Spleen (tissue), 7 donors: Measurements from ENCODE around the gene ADPRM.
"Not testable (repeated sequence)": the region's sequence is repeated elsewhere in the genome, so short reads cannot be mapped to it uniquely, and the experiment has no call there.

Experiments used
- POLR2A ChIP-seq, 3 donors: fragments of 450-650 bp; IDR thresholded peaks; one replicate each; pipeline ENCODE4 v1.5.1; 2017; ENCODE audit warnings: antibody characterized with exemption in 3 of 3, mild to moderate bottlenecking in 1 of 3
- TF ChIP-seq, protein P1 (sequence below), 11 experiments: fragments of 200-600 bp in 7 of 11; fragments of 450-650 bp in 4 of 11; sonication (generic) in 4 of 11; IDR thresholded peaks in 8 of 11; conservative IDR thresholded peaks in 3 of 11; 1 replicate in 7 of 11; 2 replicates in 4 of 11; pipeline versions ENCODE4 v1.4.0 to v1.8.0; 2016 to 2021; ENCODE audit warnings: antibody characterized with exemption in 11 of 11, inconsistent platforms in 4 of 11, mild to moderate bottlenecking in 1 of 11
- donor health status: DM: no; HTN: no; CAD: no; lungs with moderate emphysema.
- donor health status: DM: no; HTN: no; CAD: no.
- donor health status: DM: no; HTN: no; CAD: no.

DNA sequence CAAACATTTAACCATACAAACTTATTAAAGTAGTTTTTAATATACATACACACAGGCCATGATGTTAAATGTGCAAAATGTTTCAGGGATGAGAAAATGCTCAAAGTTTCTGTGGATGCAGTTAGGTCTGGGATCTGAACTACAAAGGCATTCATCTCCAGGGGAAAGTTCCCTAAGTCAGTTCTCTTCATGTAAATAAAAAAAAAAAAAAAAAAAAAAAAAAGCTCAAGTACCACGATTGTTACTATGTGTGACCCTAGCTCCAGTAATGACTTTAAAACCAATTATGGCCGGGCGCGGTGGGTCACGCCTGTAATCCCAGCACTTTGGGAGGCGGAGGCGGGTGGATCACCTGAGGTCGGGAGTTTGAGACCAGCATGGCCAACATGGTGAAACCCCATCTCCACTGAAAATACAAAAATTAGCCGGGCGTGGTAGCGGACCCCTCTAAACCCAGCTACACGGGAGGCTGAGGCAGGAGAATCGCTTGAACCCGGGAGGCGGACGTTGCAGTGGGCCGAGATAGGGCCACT is 1.5 kb upstream of the ADPRM start:
- TF ChIP-seq, protein P1, sequence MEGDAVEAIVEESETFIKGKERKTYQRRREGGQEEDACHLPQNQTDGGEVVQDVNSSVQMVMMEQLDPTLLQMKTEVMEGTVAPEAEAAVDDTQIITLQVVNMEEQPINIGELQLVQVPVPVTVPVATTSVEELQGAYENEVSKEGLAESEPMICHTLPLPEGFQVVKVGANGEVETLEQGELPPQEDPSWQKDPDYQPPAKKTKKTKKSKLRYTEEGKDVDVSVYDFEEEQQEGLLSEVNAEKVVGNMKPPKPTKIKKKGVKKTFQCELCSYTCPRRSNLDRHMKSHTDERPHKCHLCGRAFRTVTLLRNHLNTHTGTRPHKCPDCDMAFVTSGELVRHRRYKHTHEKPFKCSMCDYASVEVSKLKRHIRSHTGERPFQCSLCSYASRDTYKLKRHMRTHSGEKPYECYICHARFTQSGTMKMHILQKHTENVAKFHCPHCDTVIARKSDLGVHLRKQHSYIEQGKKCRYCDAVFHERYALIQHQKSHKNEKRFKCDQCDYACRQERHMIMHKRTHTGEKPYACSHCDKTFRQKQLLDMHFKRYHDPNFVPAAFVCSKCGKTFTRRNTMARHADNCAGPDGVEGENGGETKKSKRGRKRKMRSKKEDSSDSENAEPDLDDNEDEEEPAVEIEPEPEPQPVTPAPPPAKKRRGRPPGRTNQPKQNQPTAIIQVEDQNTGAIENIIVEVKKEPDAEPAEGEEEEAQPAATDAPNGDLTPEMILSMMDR (IDR thresholded peaks at IDR 0.05 in 8 of 11, conservative IDR thresholded peaks at IDR 0.05 in 3 of 11): not testable (repeated sequence)
- not testable (repeated sequence) for TF ChIP-seq POLR2A (IDR thresholded peaks at IDR 0.05)
